LNCAP (cell line): Measurements from ENCODE around the gene PRTN3.

Experiments
- CTCF ChIP-seq: fragments of 450-650 bp; IDR thresholded peaks from 2 replicates; pipeline ENCODE4 v1.5.1; 2017; ENCODE audit warnings: mild to moderate bottlenecking

Gene PRTN3

DNA sequence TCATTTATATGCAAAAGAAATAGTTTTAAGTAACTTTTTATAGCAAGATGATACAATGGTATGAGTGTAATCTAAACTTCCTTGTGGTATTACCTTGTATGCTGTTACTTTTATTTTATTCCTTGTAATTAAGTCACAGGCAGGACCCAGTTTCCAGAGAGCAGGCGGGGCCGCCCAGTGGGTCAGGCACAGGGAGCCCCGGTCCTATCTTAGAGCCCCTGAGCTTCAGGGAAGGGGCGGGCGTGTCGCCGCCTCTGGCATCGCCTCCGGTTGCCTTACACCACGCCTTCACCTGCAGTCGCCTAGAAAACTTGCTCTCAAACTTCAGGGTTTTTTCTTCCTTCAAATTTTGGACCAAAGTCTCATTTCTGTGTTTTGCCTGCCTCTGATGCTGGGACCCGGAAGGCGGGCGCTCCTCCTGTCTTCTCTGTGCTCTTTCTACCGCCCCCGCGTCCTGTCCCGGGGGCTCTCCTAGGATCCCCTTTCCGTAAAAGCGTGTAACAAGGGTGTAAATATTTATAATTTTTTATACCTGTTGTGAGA is 29.2 kb upstream of the PRTN3 start:
- no peak for TF ChIP-seq CTCF

DNA sequence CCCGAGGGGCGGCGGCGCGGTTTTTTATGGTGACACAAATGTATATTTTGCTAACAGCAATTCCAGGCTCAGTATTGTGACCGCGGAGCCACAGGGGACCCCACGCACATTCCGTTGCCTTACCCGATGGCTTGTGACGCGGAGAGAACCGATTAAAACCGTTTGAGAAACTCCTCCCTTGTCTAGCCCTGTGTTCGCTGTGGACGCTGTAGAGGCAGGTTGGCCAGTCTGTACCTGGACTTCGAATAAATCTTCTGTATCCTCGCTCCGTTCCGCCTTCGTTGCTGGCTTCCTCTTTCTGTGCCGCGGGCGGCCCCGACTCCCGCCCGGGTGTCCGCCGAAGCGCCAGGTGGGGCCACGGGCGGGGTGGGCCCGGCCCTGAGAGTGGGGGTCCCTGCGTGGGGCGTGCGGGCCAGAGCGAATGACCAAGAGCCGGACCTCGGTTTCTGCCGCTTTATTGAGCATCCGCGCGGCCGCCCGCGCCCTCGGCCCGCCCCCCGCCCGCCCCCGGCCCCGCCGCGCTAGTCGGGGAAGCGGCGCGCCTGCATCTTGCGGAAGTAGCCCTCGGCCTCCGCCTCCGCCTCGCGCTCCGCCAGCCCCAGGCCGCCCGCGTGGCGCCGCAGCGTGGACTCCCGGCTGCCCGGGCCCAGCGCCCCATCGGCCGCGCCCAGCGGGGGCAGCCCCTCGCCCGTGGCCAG is 28.6 kb upstream of the PRTN3 start:
- no peak for TF ChIP-seq CTCF

DNA sequence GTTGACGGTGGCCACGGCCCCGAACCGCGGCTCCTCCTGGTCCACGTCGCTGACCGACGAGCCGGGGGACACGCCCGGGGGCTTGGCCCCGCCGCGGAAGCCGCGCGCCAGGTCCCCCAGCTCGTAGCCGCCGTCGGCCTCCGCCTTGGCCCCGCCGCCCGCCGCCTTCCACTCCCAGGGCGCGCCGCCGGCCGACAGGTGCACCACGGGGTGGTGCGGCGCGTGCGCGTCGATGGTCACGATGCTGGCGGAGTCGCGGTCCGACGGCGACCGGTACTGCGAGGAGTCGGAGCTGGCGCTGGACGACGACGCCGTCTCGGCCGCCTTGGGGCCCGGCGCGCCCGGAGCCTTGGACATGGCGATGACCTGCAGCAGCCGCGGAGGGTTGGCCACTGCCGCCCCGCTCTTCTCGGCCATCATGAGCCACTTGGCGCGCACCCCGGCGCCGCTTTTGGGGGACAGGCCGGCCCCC is 28.0 kb upstream of the PRTN3 start:
- TF ChIP-seq CTCF, result no peak

DNA sequence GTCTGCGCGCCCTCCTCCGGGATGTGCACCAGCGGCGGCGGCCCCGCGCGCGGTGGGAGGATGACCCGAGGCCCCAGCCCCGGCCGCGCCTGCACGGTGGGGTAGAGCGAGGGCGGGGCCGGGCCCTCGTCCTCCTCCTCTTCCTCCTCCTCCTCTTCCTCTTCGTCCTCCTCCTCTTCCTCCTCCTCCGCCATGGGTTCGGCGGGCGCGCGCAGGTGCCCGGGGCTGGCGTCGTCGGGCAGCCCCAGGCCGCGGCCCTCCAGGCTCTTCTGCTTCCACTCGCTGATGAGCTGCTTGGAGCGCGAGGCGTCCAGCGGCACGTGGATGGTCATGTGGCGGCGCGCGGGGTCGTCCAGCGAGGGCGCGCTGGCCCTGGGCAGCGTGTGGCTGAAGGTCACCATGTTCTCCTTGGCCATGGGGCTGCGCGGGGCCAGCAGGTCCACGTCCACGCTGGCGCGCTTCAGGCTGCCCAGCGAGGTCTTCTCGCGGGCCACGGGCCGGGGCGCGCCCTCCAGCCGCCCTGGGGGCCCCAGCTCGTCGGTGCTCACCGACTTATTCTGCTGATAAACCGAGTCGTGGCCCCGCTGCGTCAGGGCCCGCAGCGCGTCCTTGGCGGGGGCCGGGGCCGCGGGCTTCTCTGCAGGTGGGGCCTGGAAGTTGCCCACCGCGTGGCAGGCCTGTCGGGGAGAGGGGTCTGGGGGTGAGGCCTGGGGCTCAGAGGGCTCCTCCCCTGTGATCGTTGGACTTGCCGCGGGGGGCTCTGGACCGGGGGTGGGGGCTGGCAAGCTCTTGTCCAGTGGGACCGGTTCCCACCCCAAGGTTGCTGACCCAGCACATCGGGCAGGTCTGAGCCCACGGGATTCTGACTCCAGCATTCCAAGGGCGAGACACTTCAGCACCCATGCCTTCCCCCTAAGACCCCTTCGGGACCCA is 27.3 kb upstream of the PRTN3 start:
- TF ChIP-seq CTCF, result no peak

GRCh38 chr19:814152-815078 is 26.4 kb upstream of the PRTN3 start:
- no peak for TF ChIP-seq CTCF

DNA sequence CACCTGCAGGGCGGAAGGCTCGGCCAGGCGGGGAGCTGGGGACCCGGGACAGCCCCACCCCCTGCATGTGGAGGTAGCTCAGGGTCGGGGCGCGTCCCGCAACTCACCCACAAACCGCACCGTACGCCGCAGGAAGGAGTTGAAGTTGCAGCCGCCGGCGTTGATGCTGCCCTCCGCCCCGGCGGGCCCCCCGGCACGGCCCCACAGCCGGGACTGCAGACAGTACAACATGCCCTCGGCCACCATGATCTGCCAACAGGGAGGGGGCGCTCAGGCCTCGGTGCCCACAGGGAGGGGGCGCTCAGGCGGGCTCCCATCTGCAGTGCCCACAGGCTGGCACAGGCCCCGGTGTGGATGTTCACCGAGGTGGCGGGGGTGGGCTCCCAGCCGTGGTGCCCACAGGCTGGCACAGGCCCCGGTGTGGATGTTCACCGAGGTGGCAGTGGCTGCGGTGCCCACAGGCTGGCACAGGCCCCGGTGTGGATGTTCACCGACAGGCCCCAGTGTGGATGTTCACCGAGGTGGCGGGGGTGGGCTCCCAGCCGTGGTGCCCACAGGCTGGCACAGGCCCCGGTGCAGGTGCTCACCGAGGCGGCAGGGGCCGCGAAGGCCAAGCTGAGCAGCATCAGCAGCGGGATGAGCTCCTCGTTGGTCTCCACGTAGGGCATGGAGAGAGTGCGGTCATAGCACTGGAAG is 25.6 kb upstream of the PRTN3 start:
- no peak for TF ChIP-seq CTCF
